Naive thymus-derived CD4-positive, alpha-beta T cell (primary cell): ENCODE measurements around the gene DDX10. TPM values are rescaled to one million over a fixed set of nuclear protein-coding genes. Genes with fewer than 3 reads are reported as not detected.
A peak's percentile ranks its signal among the peaks of the same experiment; 100 is the strongest.

Source experiments
- ATAC-seq: fragments of 150-1000 bp; cut with Tn5 transposase; 2 replicates; pipeline ENCODE4 v1.10.0; 2021; ENCODE audit warnings: mild to moderate bottlenecking, moderate library complexity
- CTCF ChIA-PET: fragments of 350-600 bp; sonication (Branson Sonifier 250); formaldehyde crosslinking; loops from one replicate; lab custom pipeline; 2021; ENCODE audit warnings: antibody characterized with exemption; lab: Charles Lee
- POLR2A ChIA-PET: fragments of 350-600 bp; sonication (Branson Sonifier 250); formaldehyde crosslinking; loops from one replicate; lab custom pipeline; 2021; ENCODE audit warnings: antibody characterized with exemption, inconsistent platforms; lab: Charles Lee
- DNase-seq, 9 donors: peaks; one replicate each; pipeline versions ENCODE4 v3.0.0 to v3.0.0-alpha.2; 2020 to 2022; ENCODE audit warnings: mixed read lengths in 1 of 9
- H3K27ac ChIP-seq: one replicate; pipeline ENCODE4 v1.7.0; 2013; ENCODE audit warnings: mild to moderate bottlenecking, low read depth, low read length, moderate library complexity
- H3K27me3 ChIP-seq, 2 donors: one replicate each; pipeline ENCODE4 v1.7.0; 2013; ENCODE audit warnings: low read length in 2 of 2, mild to moderate bottlenecking in 2 of 2, moderate library complexity in 2 of 2; ENCODE audit not compliant: control insufficient read depth in 2 of 2, insufficient read depth in 2 of 2
- H3K36me3 ChIP-seq, 3 experiments: 1 replicate in 2 of 3; 2 replicates in 1 of 3; pipeline ENCODE4 v1.7.0; 2013; ENCODE audit warnings: low read length in 3 of 3, mild to moderate bottlenecking in 3 of 3, moderate library complexity in 1 of 3; ENCODE audit not compliant: insufficient read depth in 3 of 3, control insufficient read depth in 2 of 3
- H3K4me1 ChIP-seq, 2 donors: one replicate each; pipeline ENCODE4 v1.7.0; 2013; ENCODE audit warnings: low read length in 2 of 2, mild to moderate bottlenecking in 2 of 2, moderate library complexity in 1 of 2; ENCODE audit not compliant: control insufficient read depth in 2 of 2, insufficient read depth in 2 of 2
- H3K4me3 ChIP-seq: 2 replicates; pipeline ENCODE4 v1.7.0; 2013; ENCODE audit warnings: mild to moderate bottlenecking, low read length
- H3K9me3 ChIP-seq, 3 experiments: 1 replicate in 2 of 3; 2 replicates in 1 of 3; pipeline ENCODE4 v1.7.0; 2013; ENCODE audit warnings: low read length in 3 of 3; ENCODE audit not compliant: control insufficient read depth in 2 of 3
- H3K27ac Mint-ChIP-seq, 9 donors: one replicate each; pipeline ENCODE4 v1.8.0; 2020 to 2022; ENCODE audit warnings: mixed read lengths in 9 of 9, mild to moderate bottlenecking in 8 of 9, moderate library complexity in 5 of 9, inconsistent platforms in 2 of 9
- H3K27me3 Mint-ChIP-seq, 5 donors: one replicate each; pipeline ENCODE4 v1.8.0; 2021 to 2022; ENCODE audit warnings: mixed read lengths in 5 of 5, mild to moderate bottlenecking in 1 of 5
- H3K36me3 Mint-ChIP-seq, 5 donors: one replicate each; pipeline ENCODE4 v1.8.0; 2020 to 2022; ENCODE audit warnings: mixed read lengths in 5 of 5, mild to moderate bottlenecking in 3 of 5, inconsistent platforms in 1 of 5
- H3K4me1 Mint-ChIP-seq, 7 donors: one replicate each; pipeline ENCODE4 v1.8.0; 2020 to 2022; ENCODE audit warnings: mixed read lengths in 7 of 7, mild to moderate bottlenecking in 3 of 7, inconsistent platforms in 1 of 7
- H3K4me3 Mint-ChIP-seq, 10 donors: one replicate each; pipeline ENCODE4 v1.8.0; 2020 to 2022; ENCODE audit warnings: mild to moderate bottlenecking in 10 of 10, mixed read lengths in 10 of 10, moderate library complexity in 6 of 10, inconsistent platforms in 2 of 10
- H3K9me3 Mint-ChIP-seq, 11 donors: one replicate each; pipeline ENCODE4 v1.8.0; 2020 to 2022; ENCODE audit warnings: mixed read lengths in 11 of 11, mild to moderate bottlenecking in 4 of 11, inconsistent platforms in 1 of 11, moderate library complexity in 1 of 11
- intact Hi-C, 2 donors: fragments of 100-400 bp; cut with micrococcal nuclease; formaldehyde crosslinking; loops; one replicate each; pipeline ENCODE4 v1.15.1; 2023
- polyA plus RNA-seq, 2 donors: library from polyadenylated mRNA; unstranded; fragments of 300-500 nt; fragmentation: Illumina TruSeq; gene quantifications; one replicate each; pipeline ENCODE4 v1.2.3, GENCODE V29; 2021
- total RNA-seq, 6 experiments: library from RNA in 5 of 6; stranded (reverse) in 5 of 6; gene quantifications; 1 replicate in 5 of 6; 2 replicates in 1 of 6; pipeline ENCODE4 v1.2.3 and lab custom pipeline; 2021 to 2026

Gene DDX10
- total and polyA plus RNA-seq, 7 experiments from 2014 or later, result 14.8 to 34.6 (median 22.4) TPM

- Mint-ChIP-seq H3K36me3 (peaks cover 0 to 5% (median 0%) of the 10 kb centered on the region in 5 donors), H3K9me3 (no peaks in the 10 kb centered on the region), H3K4me1 (peaks cover 0 to 27% (median 10%) of the 10 kb centered on the region in 7 donors), H3K4me3 (no peak overlapping the region), H3K27ac (no peak overlapping the region), H3K27me3 (no peaks in the 10 kb centered on the region)
- no peaks in the 10 kb centered on the region for H3K9me3 ChIP-seq
- no peak overlapping the region for H3K4me3 ChIP-seq
- intact Hi-C loops, result no loop called here
- no peak for ATAC-seq
- no peak for DNase-seq
- H3K27me3 ChIP-seq, result no peaks in the 10 kb centered on the region
- POLR2A ChIA-PET, result no interaction called here
- CTCF ChIA-PET, result no interaction called here
- H3K4me1 ChIP-seq, result no peaks in the 10 kb centered on the region
- no peaks in the 10 kb centered on the region for H3K36me3 ChIP-seq
- H3K27ac ChIP-seq, result no peak overlapping the region
Measured at GRCh38 chr11:108882211-108882831, 217.5 kb downstream of the DDX10 start.

GRCh38 chr11:108886005-108886659 is 221.3 kb downstream of the DDX10 start:
- Mint-ChIP-seq H3K36me3 (peaks cover 0 to 2% (median 0%) of the 10 kb centered on the region in 5 donors), H3K4me1 (peaks cover 0 to 33% (median 20%) of the 10 kb centered on the region in 7 donors), H3K27ac (no peak overlapping the region), H3K4me3 (no peak overlapping the region), H3K27me3 (no peaks in the 10 kb centered on the region), H3K9me3 (no peaks in the 10 kb centered on the region)
- H3K4me3 ChIP-seq, result no peak overlapping the region
- no peaks in the 10 kb centered on the region for H3K4me1 ChIP-seq
- H3K27me3 ChIP-seq, result no peaks in the 10 kb centered on the region
- no peak overlapping the region for H3K27ac ChIP-seq
- no peaks in the 10 kb centered on the region for H3K9me3 ChIP-seq
- POLR2A ChIA-PET, result no interaction called here
- no peak for ATAC-seq
- CTCF ChIA-PET, result no interaction called here
- intact Hi-C loops, result no loop called here
- no peaks in the 10 kb centered on the region for H3K36me3 ChIP-seq
- DNase-seq, result no peak

- ChIA-PET POLR2A (no interaction called here), CTCF (no interaction called here)
- DNase-seq, result no peak
- intact Hi-C loops, result no loop called here
- no peak overlapping the region for H3K27ac Mint-ChIP-seq
- peaks cover 0 to 7% (median 0%) of the 10 kb centered on the region in 5 donors for H3K36me3 Mint-ChIP-seq
- H3K4me3 ChIP-seq, result no peak overlapping the region
- no peaks in the 10 kb centered on the region for H3K9me3 Mint-ChIP-seq
- H3K27me3 ChIP-seq, result no peaks in the 10 kb centered on the region
- no peaks in the 10 kb centered on the region for H3K36me3 ChIP-seq
- H3K9me3 ChIP-seq, result no peaks in the 10 kb centered on the region
- H3K4me1 Mint-ChIP-seq, result peaks cover 0 to 32% (median 20%) of the 10 kb centered on the region in 7 donors
- H3K4me1 ChIP-seq, result no peaks in the 10 kb centered on the region
- H3K4me3 Mint-ChIP-seq, result no peak overlapping the region
- H3K27ac ChIP-seq, result no peak overlapping the region
- ATAC-seq, result no peak
- H3K27me3 Mint-ChIP-seq, result no peaks in the 10 kb centered on the region
Measured at GRCh38 chr11:108886660-108887009, 221.8 kb downstream of the DDX10 start.

- H3K27ac ChIP-seq, result no peak overlapping the region
- H3K27me3 ChIP-seq, result no peaks in the 10 kb centered on the region
- Mint-ChIP-seq H3K9me3 (no peaks in the 10 kb centered on the region), H3K4me3 (peak overlapping the region in 8 of 10 donors; percentile 2 to 51 (median 24)), H3K27ac (peak overlapping the region in 3 of 9 donors; percentile 26 to 48 (median 26)), H3K4me1 (peaks cover 0 to 28% (median 20%) of the 10 kb centered on the region in 7 donors), H3K27me3 (no peaks in the 10 kb centered on the region), H3K36me3 (peaks cover 0 to 14% (median under 1%) of the 10 kb centered on the region in 5 donors)
- H3K9me3 ChIP-seq, result no peaks in the 10 kb centered on the region
- ATAC-seq (peak; percentile 61), DNase-seq (peak in 6 of 9 donors; percentile 8 to 43 (median 20))
- intact Hi-C loops, result no loop called here
- ChIA-PET POLR2A (no interaction called here), CTCF (no interaction called here)
- no peaks in the 10 kb centered on the region for H3K36me3 ChIP-seq
- H3K4me3 ChIP-seq, result no peak overlapping the region
- H3K4me1 ChIP-seq, result no peaks in the 10 kb centered on the region
Measured at GRCh38 chr11:108887436-108888238, 222.8 kb downstream of the DDX10 start.

- Histone ChIP-seq H3K4me1 (no peaks in the 10 kb centered on the region), H3K4me3 (no peak overlapping the region), H3K9me3 (no peaks in the 10 kb centered on the region), H3K27ac (no peak overlapping the region), H3K27me3 (no peaks in the 10 kb centered on the region), H3K36me3 (no peaks in the 10 kb centered on the region)
- DNase-seq (no peak), ATAC-seq (no peak)
- Mint-ChIP-seq H3K4me1 (peaks cover 0 to 28% (median 20%) of the 10 kb centered on the region in 7 donors), H3K27me3 (no peaks in the 10 kb centered on the region), H3K36me3 (peaks cover 0 to 21% (median 12%) of the 10 kb centered on the region in 5 donors), H3K27ac (no peak overlapping the region), H3K4me3 (no peak overlapping the region), H3K9me3 (no peaks in the 10 kb centered on the region)
- intact Hi-C loops, result no loop called here
- ChIA-PET CTCF (no interaction called here), POLR2A (no interaction called here)
Measured at GRCh38 chr11:108890482-108891105, 225.7 kb downstream of the DDX10 start.

- Histone ChIP-seq H3K27me3 (no peaks in the 10 kb centered on the region), H3K27ac (no peak overlapping the region), H3K36me3 (no peaks in the 10 kb centered on the region), H3K4me1 (no peaks in the 10 kb centered on the region), H3K4me3 (no peak overlapping the region), H3K9me3 (no peaks in the 10 kb centered on the region)
- Mint-ChIP-seq H3K4me1 (peaks cover 0 to 22% (median 15%) of the 10 kb centered on the region in 7 donors), H3K4me3 (no peak overlapping the region), H3K36me3 (peaks cover 0 to 22% (median 17%) of the 10 kb centered on the region in 5 donors), H3K9me3 (peaks cover 0 to 3% (median 0%) of the 10 kb centered on the region in 11 donors), H3K27me3 (no peaks in the 10 kb centered on the region), H3K27ac (peak overlapping the region in 1 of 9 donors; percentile 54)
- intact Hi-C loops, result no loop called here
- ATAC-seq, result no peak
- ChIA-PET POLR2A (no interaction called here), CTCF (interaction anchor here (0.6 kb wide), 1 partner anchor 161 kb away, joined by 3 read pairs; no protein-coding TSS in a partner anchor)
- DNase-seq, result no peak
Measured at GRCh38 chr11:108891143-108891542, 226.3 kb downstream of the DDX10 start.
